OCI-LY7 (cell line): Measurements from ENCODE around the gene ZNF627. TPM values are rescaled to one million over a fixed set of nuclear protein-coding genes. Genes with fewer than 3 reads are reported as not detected.

ENCODE experiments used
- BruUV-seq: library from RNA; stranded (reverse); fragments of 400-500 nt; replicated peaks from 2 replicates; lab custom pipeline; 2021; lab: Mats Ljungman, UMichigan
- CTCF ChIA-PET: fragments of 300-600 bp; sonication (Branson Sonifier 250); formaldehyde crosslinking; loops from one replicate; lab custom pipeline; 2022; ENCODE audit warnings: antibody characterized with exemption; ENCODE audit not compliant: unreplicated experiment; lab: Charles Lee
- POLR2A ChIA-PET: fragments of 300-600 bp; sonication (Branson Sonifier 250); formaldehyde crosslinking; loops from one replicate; lab custom pipeline; 2022; ENCODE audit warnings: antibody characterized with exemption; lab: Charles Lee
- DNase-seq: peaks from one replicate; pipeline ENCODE4 v3.0.0-alpha.2; 2015; ENCODE audit warnings: low spot score
- H2AFZ ChIP-seq: fragments of 200-600 bp; sonication (generic), shearing (Covaris generic); 2 replicates; pipeline ENCODE4 v1.6.1; 2014; ENCODE audit warnings: mild to moderate bottlenecking, antibody characterized with exemption, low read length, moderate library complexity
- H3K27ac ChIP-seq: fragments of 200-600 bp; sonication (generic); 2 replicates; pipeline ENCODE4 v1.5.1; 2014; ENCODE audit warnings: mixed run types, low read depth, mild to moderate bottlenecking, moderate library complexity, low read length, inconsistent platforms; ENCODE audit not compliant: poor library complexity, severe bottlenecking
- H3K36me3 ChIP-seq: fragments of 200-600 bp; sonication (generic); 2 replicates; pipeline ENCODE4 v1.6.1; 2014; ENCODE audit warnings: mild to moderate bottlenecking, antibody characterized with exemption, low read length, moderate library complexity, mixed read lengths; ENCODE audit not compliant: insufficient read depth
- H3K4me1 ChIP-seq: fragments of 200-600 bp; sonication (generic); 2 replicates; pipeline ENCODE4 v1.5.1; 2014; ENCODE audit warnings: mild to moderate bottlenecking, low read length; ENCODE audit not compliant: insufficient read depth, poor library complexity, severe bottlenecking
- H3K4me2 ChIP-seq: fragments of 200-600 bp; sonication (generic); 2 replicates; pipeline ENCODE4 v1.6.1; 2014; ENCODE audit warnings: mild to moderate bottlenecking, low read length
- H3K4me3 ChIP-seq: fragments of 200-600 bp; sonication (generic); 2 replicates; pipeline ENCODE4 v1.5.1; 2014; ENCODE audit warnings: mild to moderate bottlenecking, low read depth, low read length; ENCODE audit not compliant: poor library complexity, severe bottlenecking
- H3K79me2 ChIP-seq: fragments of 200-600 bp; sonication (generic); 2 replicates; pipeline ENCODE4 v1.6.1; 2016; ENCODE audit warnings: low read depth, mild to moderate bottlenecking, low read length, moderate library complexity, mixed read lengths; ENCODE audit not compliant: insufficient read depth
- H3K9me2 ChIP-seq: fragments of 200-600 bp; sonication (generic); 2 replicates; pipeline ENCODE4 v1.6.1; 2016; ENCODE audit warnings: mild to moderate bottlenecking, low read length, mixed read lengths; ENCODE audit not compliant: insufficient read depth
- H3K9me3 ChIP-seq: fragments of 200-600 bp; sonication (generic); 2 replicates; pipeline ENCODE4 v1.6.1; 2014; ENCODE audit warnings: mild to moderate bottlenecking, mixed run types, low read length, mixed read lengths
- H4K20me1 ChIP-seq: fragments of 200-600 bp; sonication (generic); 2 replicates; pipeline ENCODE4 v1.6.1; 2014; ENCODE audit warnings: mild to moderate bottlenecking, antibody characterized with exemption, low read length, moderate library complexity, mixed read lengths; ENCODE audit not compliant: insufficient read depth
- CTCF ChIP-seq: fragments of 200-600 bp; sonication (generic); conservative IDR thresholded peaks from 2 replicates; pipeline ENCODE4 v1.5.1; 2014; ENCODE audit warnings: mild to moderate bottlenecking, antibody characterized with exemption, low read length, moderate library complexity, mixed read lengths
- EZH2phosphoT487 ChIP-seq: fragments of 200-600 bp; sonication (generic); IDR thresholded peaks from 2 replicates; pipeline ENCODE4 v1.6.1; 2018; ENCODE audit warnings: low read depth, borderline replicate concordance, mild to moderate bottlenecking, mixed run types, antibody characterized with exemption, low read length, moderate library complexity, mixed read lengths
- intact Hi-C: fragments of 100-400 bp; cut with micrococcal nuclease; formaldehyde crosslinking; loops from one replicate; pipeline ENCODE4 v1.10.0; 2022; ENCODE audit not compliant: unreplicated experiment
- total RNA-seq, 2 experiments: library from RNA; depleted of rRNA in 1 of 2; stranded (reverse); fragments of >200 nt in 1 of 2; shearing (Covaris generic) in 1 of 2; gene quantifications; 2 replicates each; pipeline ENCODE4 v1.2.3, GENCODE V29; 2014 to 2022

ZNF627 gene
- total RNA-seq, 2 experiments from 2014 or later: 11.0 to 16.8 TPM

- no peak overlapping the region for H2AFZ ChIP-seq
- H4K20me1 ChIP-seq: no peaks in the 10 kb centered on the region
- H3K4me2 ChIP-seq: no peak overlapping the region
- no peaks in the 10 kb centered on the region for H3K9me2 ChIP-seq
- CTCF ChIA-PET: no interaction called here
- TF ChIP-seq EZH2phosphoT487 (no peak), CTCF (no peak)
- H3K79me2 ChIP-seq: no peaks in the 10 kb centered on the region
- no peaks in the 10 kb centered on the region for H3K9me3 ChIP-seq
- POLR2A ChIA-PET: no interaction called here
- peaks cover 28% of the 10 kb centered on the region for H3K4me1 ChIP-seq
- H3K36me3 ChIP-seq: peaks cover 30% of the 10 kb centered on the region
- no peak for DNase-seq
- BruUV-seq: no TSS peak
- H3K27ac ChIP-seq: no peak overlapping the region
- H3K4me3 ChIP-seq: no peak overlapping the region
- intact Hi-C loops: no loop called here
These were observed 47.8 kb upstream of the ZNF627 start for GRCh38 chr19:11549386-11549953.

- no peaks in the 10 kb centered on the region for H4K20me1 ChIP-seq
- peaks cover 2% of the 10 kb centered on the region; the same call in 1 of the 2 replicates for H3K79me2 ChIP-seq
- intact Hi-C loops: loop anchor here (5.0 kb wide), 1 partner anchor 37 kb away; no protein-coding TSS in a partner anchor
- BruUV-seq: no TSS peak
- no peak for TF ChIP-seq CTCF
- no peak for TF ChIP-seq EZH2phosphoT487
- no peaks in the 10 kb centered on the region for H3K9me2 ChIP-seq
- no peak for DNase-seq
- no peak overlapping the region for H2AFZ ChIP-seq
- ChIA-PET CTCF (no interaction called here), POLR2A (no interaction called here)
- peaks cover 31% of the 10 kb centered on the region for H3K4me1 ChIP-seq
- no peak overlapping the region for H3K4me3 ChIP-seq
- no peak overlapping the region for H3K27ac ChIP-seq
- H3K36me3 ChIP-seq: peaks cover 38% of the 10 kb centered on the region
- H3K4me2 ChIP-seq: no peak overlapping the region
- H3K9me3 ChIP-seq: no peaks in the 10 kb centered on the region
These were observed 47.0 kb upstream of the ZNF627 start for GRCh38 chr19:11550265-11550664.

GRCh38 chr19:11551603-11552235, 45.6 kb upstream of the ZNF627 start:
- H3K9me2 ChIP-seq: no peaks in the 10 kb centered on the region
- POLR2A ChIA-PET: no interaction called here
- no peak overlapping the region for H2AFZ ChIP-seq
- TF ChIP-seq EZH2phosphoT487 (no peak), CTCF (peak; percentile 74)
- no peaks in the 10 kb centered on the region for H4K20me1 ChIP-seq
- peak; percentile 53 for DNase-seq
- peaks cover 33% of the 10 kb centered on the region for H3K4me1 ChIP-seq
- BruUV-seq: no TSS peak
- CTCF ChIA-PET: interaction anchor here (0.6 kb wide), 1 partner anchor 9 kb away, joined by 3 read pairs; no protein-coding TSS in a partner anchor
- intact Hi-C loops: loop anchor here (5.0 kb wide), 1 partner anchor 36 kb away; no protein-coding TSS in a partner anchor
- H3K36me3 ChIP-seq: peaks cover 50% of the 10 kb centered on the region
- H3K4me3 ChIP-seq: no peak overlapping the region
- peak overlapping the region; percentile 69; the same call in 1 of the 2 replicates for H3K4me2 ChIP-seq
- peak overlapping the region; percentile 67 for H3K27ac ChIP-seq
- peaks cover 11% of the 10 kb centered on the region; the same call in 1 of the 2 replicates for H3K79me2 ChIP-seq
- no peaks in the 10 kb centered on the region for H3K9me3 ChIP-seq
